OCI-LY3 (cell line): ENCODE measurements around the gene OSMR.

Experiments
- CTCF ChIP-seq: fragments of 200-600, 300-600 bp; sonication (generic); IDR thresholded peaks from 2 replicates; pipeline ENCODE4 v1.5.1; 2014; ENCODE audit warnings: antibody characterized with exemption, low read length, low read depth
- EZH2phosphoT487 ChIP-seq: fragments of 200-600 bp; shearing (Covaris generic); IDR thresholded peaks from 2 replicates; pipeline ENCODE4 v1.6.1; 2018; ENCODE audit warnings: antibody characterized with exemption, mixed run types, low read depth

DNA sequence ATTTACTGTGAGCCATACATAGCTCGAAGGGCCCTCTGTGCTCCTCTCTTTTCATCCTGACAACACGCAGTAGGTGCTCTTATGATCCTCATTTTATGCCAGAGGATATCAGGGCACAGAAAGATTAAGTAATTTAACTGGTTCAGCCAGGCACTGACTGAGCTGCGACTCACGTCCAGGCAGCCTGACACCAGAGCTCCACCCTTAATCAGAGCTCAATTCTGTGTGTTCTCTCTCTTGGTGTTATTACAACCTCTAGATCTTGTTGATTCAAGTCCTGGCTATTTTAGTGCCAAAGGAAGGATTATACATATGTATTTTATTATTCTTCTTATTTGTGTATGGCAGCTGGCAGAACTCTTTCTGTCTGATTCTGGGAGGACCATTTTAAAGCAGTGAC lies 59.7 kb downstream of the OSMR start:
- TF ChIP-seq CTCF (no peak), EZH2phosphoT487 (no peak)
